ENCODE data around the gene CORO2B. TPM values are rescaled to one million over a fixed set of nuclear protein-coding genes. Genes with fewer than 3 reads are reported as not detected.

Gene CORO2B
- total RNA-seq, 4 donors from 2014 or later = 1.3 to 18.2 (median 7.0) TPM

DNA sequence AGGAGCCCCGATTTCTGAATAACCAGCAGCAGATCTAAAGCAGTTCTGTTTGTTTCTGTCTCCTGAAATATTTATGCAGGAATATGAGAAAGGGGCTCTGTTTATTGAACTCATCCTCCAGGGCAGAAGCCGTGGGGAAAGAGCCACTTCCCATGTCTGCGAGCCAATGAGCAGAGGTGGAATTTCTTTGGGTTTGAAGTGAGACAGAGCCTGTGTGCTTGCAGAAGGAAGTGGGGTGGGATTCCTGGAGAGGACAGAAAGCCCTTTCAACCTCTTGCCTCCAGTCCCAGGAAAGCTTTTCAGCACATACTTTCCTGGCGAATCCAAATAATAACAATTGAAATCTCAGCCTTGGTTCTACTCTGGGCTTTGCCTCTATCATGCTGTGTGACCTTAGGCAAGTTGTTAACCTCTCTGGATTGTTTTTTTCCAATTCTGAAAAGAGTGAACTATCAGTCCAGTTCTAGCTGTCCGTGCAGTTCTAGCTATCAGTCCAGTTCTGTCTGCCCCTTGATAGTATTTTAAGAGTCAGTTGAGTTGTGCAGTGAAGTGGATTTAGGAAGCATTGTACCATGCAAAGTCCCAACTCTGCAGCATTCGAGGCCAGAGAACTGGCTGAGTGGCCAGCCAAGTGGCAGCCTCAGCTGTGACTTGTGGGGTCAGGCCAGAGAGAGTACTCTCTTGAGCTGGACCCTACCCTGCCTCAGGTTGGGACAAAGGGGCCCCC, 15.9 kb downstream of the CORO2B start:
- intact Hi-C loops (cut with DNase I; ENCODE audit: low total_unique reads) = no loop called here
- Histone ChIP-seq H3K4me3 (no peak overlapping the region), H3K4me1 (peaks cover 0 to 2% of the 10 kb centered on the region in 2 donors), H3K27me3 (no peaks in the 10 kb centered on the region), H3K27ac (no peak overlapping the region), H3K36me3 (no peaks in the 10 kb centered on the region), H3K9me3 (no peaks in the 10 kb centered on the region)
- TF ChIP-seq POLR2A (IDR thresholded peaks at IDR 0.05) = no peak
- TF ChIP-seq, protein P1, sequence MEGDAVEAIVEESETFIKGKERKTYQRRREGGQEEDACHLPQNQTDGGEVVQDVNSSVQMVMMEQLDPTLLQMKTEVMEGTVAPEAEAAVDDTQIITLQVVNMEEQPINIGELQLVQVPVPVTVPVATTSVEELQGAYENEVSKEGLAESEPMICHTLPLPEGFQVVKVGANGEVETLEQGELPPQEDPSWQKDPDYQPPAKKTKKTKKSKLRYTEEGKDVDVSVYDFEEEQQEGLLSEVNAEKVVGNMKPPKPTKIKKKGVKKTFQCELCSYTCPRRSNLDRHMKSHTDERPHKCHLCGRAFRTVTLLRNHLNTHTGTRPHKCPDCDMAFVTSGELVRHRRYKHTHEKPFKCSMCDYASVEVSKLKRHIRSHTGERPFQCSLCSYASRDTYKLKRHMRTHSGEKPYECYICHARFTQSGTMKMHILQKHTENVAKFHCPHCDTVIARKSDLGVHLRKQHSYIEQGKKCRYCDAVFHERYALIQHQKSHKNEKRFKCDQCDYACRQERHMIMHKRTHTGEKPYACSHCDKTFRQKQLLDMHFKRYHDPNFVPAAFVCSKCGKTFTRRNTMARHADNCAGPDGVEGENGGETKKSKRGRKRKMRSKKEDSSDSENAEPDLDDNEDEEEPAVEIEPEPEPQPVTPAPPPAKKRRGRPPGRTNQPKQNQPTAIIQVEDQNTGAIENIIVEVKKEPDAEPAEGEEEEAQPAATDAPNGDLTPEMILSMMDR (IDR thresholded peaks at IDR 0.05) = no peak
- no peak for DNase-seq

DNA sequence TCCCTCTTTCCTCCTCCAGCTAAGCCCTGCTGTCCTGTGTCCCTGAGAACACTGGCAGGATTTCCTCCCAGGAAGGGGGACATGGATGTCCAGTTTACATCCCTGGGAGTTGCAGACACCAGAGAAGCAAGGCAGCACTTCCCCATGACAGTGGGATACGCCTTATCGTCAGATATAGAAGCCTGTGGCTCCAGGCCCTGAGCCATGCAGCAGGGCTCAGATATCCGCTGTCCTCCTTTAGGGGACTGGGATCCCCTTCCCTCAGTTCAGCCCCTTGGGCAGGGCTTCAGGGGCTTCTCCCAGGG, 16.4 kb downstream of the CORO2B start:
- no peak for TF ChIP-seq POLR2A (IDR thresholded peaks at IDR 0.05)
- TF ChIP-seq, protein P1 (IDR thresholded peaks at IDR 0.05) = no peak
- Histone ChIP-seq H3K4me1 (peaks cover 0 to 7% of the 10 kb centered on the region in 2 donors), H3K4me3 (no peak overlapping the region), H3K36me3 (no peaks in the 10 kb centered on the region), H3K27ac (no peak overlapping the region), H3K27me3 (no peaks in the 10 kb centered on the region), H3K9me3 (no peaks in the 10 kb centered on the region)
- intact Hi-C loops (cut with DNase I; ENCODE audit: low total_unique reads) = no loop called here
- DNase-seq = no peak

DNA sequence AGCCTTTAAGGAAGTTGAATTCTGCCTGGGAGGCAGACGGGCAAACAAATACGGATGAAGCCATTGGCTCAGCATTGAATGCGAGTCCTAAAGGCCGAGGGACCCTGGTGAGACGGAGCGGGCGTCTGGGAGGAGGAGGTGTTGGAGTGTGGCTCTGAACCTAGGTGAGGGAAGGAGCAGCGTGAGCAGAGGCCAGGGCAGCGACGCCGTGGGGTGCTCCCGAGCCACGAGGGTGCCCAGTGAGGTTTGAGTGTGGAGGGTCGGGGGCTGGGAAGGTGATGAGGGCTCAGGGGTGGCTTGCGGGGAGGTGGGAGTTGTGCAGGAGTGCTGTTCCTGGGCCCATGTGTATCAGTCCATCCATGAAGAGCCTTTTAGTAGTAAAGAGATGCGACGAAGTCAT, 17.0 kb downstream of the CORO2B start:
- Histone ChIP-seq H3K9me3 (no peaks in the 10 kb centered on the region), H3K4me1 (peaks cover 0 to 10% of the 10 kb centered on the region in 2 donors), H3K27ac (no peak overlapping the region), H3K4me3 (no peak overlapping the region), H3K36me3 (no peaks in the 10 kb centered on the region), H3K27me3 (no peaks in the 10 kb centered on the region)
- DNase-seq = no peak
- intact Hi-C loops (cut with DNase I; ENCODE audit: low total_unique reads) = no loop called here
- TF ChIP-seq POLR2A (IDR thresholded peaks at IDR 0.05) = no peak
- TF ChIP-seq, protein P1 (IDR thresholded peaks at IDR 0.05) = no peak

DNA sequence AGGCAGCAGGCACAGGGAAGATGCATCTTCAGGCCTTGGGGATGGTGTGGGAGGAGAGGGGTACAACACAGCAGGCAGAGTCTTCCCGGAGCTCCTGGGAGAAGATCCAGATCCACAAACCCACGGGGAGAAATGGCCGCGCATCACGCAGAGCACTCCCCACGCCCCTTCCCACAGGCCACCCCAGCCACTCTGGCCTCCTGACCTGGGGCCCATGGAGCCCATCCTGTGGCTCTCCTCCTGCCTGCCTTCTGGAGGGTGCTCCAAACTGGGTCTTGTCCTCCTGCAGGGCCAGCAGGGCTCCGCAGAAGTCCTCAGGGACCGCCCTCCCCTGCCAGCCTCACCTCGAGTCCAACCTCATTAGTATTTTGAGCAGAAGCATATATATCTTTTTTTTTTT, 17.9 kb downstream of the CORO2B start:
- intact Hi-C loops (cut with DNase I; ENCODE audit: low total_unique reads) = no loop called here
- peaks cover 0 to 10% of the 10 kb centered on the region in 2 donors for H3K4me1 ChIP-seq
- H3K27me3 ChIP-seq = no peaks in the 10 kb centered on the region
- H3K27ac ChIP-seq = no peak overlapping the region
- TF ChIP-seq POLR2A (IDR thresholded peaks at IDR 0.05) = no peak
- TF ChIP-seq, protein P1 (IDR thresholded peaks at IDR 0.05) = no peak
- no peaks in the 10 kb centered on the region for H3K9me3 ChIP-seq
- no peak for DNase-seq
- H3K36me3 ChIP-seq = no peaks in the 10 kb centered on the region
- no peak overlapping the region for H3K4me3 ChIP-seq

DNA sequence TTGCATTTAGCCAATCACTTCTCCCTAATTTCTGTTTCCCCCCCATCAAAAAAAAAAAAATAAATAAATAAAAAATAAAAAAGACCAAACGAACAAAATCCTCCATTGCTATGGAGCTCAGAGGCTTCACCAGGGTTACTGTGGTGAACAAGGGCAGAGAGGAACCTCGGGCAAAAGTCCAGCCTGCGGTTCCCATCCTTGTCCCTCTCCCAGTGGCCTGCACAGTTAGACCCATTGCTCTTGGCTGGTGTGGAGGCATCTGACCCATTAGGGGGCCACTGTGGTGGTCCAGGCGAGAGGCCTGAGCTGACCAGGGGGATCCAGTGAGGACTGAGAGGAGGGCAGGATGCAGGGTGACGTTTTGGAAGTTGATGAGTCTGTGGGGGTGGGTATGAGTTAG, 18.8 kb downstream of the CORO2B start:
- Histone ChIP-seq H3K27me3 (no peaks in the 10 kb centered on the region), H3K4me1 (peaks cover 0 to 10% of the 10 kb centered on the region in 2 donors), H3K9me3 (no peaks in the 10 kb centered on the region), H3K36me3 (no peaks in the 10 kb centered on the region), H3K27ac (peak overlapping the region; percentile 44 to 66), H3K4me3 (no peak overlapping the region)
- intact Hi-C loops (cut with DNase I; ENCODE audit: low total_unique reads) = no loop called here
- TF ChIP-seq, protein P1 (IDR thresholded peaks at IDR 0.05) = no peak
- no peak for TF ChIP-seq POLR2A (IDR thresholded peaks at IDR 0.05)
- no peak for DNase-seq

All from uterus (tissue), 4 donors.